Liver (tissue), 3 donors: ENCODE measurements around the gene GDPD5.

Experiments used
- CTCF ChIP-seq: fragments of 150-350 bp; IDR thresholded peaks from 2 replicates; pipeline ENCODE4 v1.5.1; 2017; ENCODE audit warnings: improper control_type of control experiment, low read depth, low read length; ENCODE audit not compliant: missing input control
- EGR1 ChIP-seq, 2 donors: IDR thresholded peaks; 2 replicates each; pipeline ENCODE4 v1.6.1; 2016 to 2018; ENCODE audit warnings: antibody characterized with exemption in 2 of 2, low read depth in 2 of 2
- NR2F2 ChIP-seq: IDR thresholded peaks from 2 replicates; pipeline ENCODE4 v1.6.1; 2016; ENCODE audit warnings: antibody characterized with exemption
- RAD21 ChIP-seq, 2 donors: IDR thresholded peaks; 2 replicates each; pipeline ENCODE4 v1.6.1; 2016; ENCODE audit warnings: antibody characterized with exemption in 2 of 2, mild to moderate bottlenecking in 2 of 2
- REST ChIP-seq: IDR thresholded peaks from 2 replicates; pipeline ENCODE4 v1.6.1; 2016; ENCODE audit warnings: antibody characterized with exemption, mild to moderate bottlenecking
- RXRA ChIP-seq, 2 donors: IDR thresholded peaks; 2 replicates each; pipeline ENCODE4 v1.6.1; 2017 to 2018; ENCODE audit warnings: antibody characterized with exemption in 2 of 2, mild to moderate bottlenecking in 1 of 2
- SP1 ChIP-seq: IDR thresholded peaks from 2 replicates; pipeline ENCODE4 v1.6.1; 2018; ENCODE audit warnings: antibody characterized with exemption, mild to moderate bottlenecking
- TAF1 ChIP-seq: conservative IDR thresholded peaks from 2 replicates; pipeline ENCODE4 v1.6.1; 2016; ENCODE audit warnings: antibody characterized with exemption, mild to moderate bottlenecking
- TF ChIP-seq, protein P1 (sequence below): IDR thresholded peaks from 2 replicates; pipeline ENCODE4 v1.6.1; 2016; ENCODE audit warnings: antibody characterized with exemption
- donor health status: healthy.
- donor health status: healthy.

DNA sequence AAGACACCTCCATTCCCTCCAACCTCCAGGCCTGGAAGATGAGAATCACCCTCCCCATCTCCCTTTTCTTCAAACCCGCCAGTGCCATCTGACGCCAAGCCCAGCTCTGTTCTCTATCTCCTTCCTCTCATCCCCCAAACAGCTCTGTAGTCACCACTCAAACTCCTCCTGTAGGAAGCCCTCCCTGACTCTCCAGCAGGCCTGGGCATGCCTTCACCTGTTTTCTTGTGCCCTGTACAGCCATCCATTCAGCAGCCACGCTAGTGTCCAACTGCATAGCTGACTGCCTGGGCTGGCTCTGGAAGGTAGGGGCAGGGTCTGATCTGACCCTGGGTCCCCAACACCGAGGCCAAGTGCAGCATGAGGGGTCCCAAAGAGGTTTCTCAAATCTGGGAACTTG, 25.0 kb downstream of the GDPD5 start:
- no peak for TF ChIP-seq CTCF
- no peak for TF ChIP-seq EGR1 (IDR thresholded peaks at IDR 0.05; ENCODE audit: low read depth in 2 of 2)
- TF ChIP-seq TAF1, result no peak
- no peak for TF ChIP-seq RXRA (IDR thresholded peaks at IDR 0.05)
- TF ChIP-seq REST, result no peak
- TF ChIP-seq, protein P1, sequence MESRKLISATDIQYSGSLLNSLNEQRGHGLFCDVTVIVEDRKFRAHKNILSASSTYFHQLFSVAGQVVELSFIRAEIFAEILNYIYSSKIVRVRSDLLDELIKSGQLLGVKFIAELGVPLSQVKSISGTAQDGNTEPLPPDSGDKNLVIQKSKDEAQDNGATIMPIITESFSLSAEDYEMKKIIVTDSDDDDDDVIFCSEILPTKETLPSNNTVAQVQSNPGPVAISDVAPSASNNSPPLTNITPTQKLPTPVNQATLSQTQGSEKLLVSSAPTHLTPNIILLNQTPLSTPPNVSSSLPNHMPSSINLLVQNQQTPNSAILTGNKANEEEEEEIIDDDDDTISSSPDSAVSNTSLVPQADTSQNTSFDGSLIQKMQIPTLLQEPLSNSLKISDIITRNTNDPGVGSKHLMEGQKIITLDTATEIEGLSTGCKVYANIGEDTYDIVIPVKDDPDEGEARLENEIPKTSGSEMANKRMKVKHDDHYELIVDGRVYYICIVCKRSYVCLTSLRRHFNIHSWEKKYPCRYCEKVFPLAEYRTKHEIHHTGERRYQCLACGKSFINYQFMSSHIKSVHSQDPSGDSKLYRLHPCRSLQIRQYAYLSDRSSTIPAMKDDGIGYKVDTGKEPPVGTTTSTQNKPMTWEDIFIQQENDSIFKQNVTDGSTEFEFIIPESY, result no peak
- TF ChIP-seq SP1, result no peak
- no peak for TF ChIP-seq NR2F2
- no peak for TF ChIP-seq RAD21 (IDR thresholded peaks at IDR 0.05)
